Endodermal cell (in vitro differentiated cells): ENCODE measurements around the gene CAPZB. TPM values are rescaled to one million over a fixed set of nuclear protein-coding genes. Genes with fewer than 3 reads are reported as not detected.

Source experiments
- DNase-seq: peaks from one replicate; pipeline ENCODE4 v3.0.0-alpha.2; 2017
- H3K27ac ChIP-seq: 2 replicates; pipeline ENCODE4 v1.5.1; 2013; ENCODE audit warnings: mild to moderate bottlenecking, low read depth, low read length, moderate library complexity
- H3K27me3 ChIP-seq: 2 replicates; pipeline ENCODE4 v1.6.1; 2013; ENCODE audit warnings: mild to moderate bottlenecking, low read length, moderate library complexity; ENCODE audit not compliant: insufficient read depth, control insufficient read depth, poor library complexity, severe bottlenecking
- H3K36me3 ChIP-seq: 2 replicates; pipeline ENCODE4 v1.7.0; 2013; ENCODE audit warnings: mild to moderate bottlenecking, low read length, moderate library complexity; ENCODE audit not compliant: control insufficient read depth, insufficient read depth
- H3K4me1 ChIP-seq: one replicate; pipeline ENCODE4 v1.7.0; 2013; ENCODE audit warnings: low read length; ENCODE audit not compliant: control insufficient read depth, insufficient read depth
- H3K4me3 ChIP-seq: 2 replicates; pipeline ENCODE4 v1.5.1; 2013; ENCODE audit warnings: mild to moderate bottlenecking, low read length, moderate library complexity
- H3K9ac ChIP-seq: 2 replicates; pipeline ENCODE4 v1.6.1; 2013; ENCODE audit warnings: mild to moderate bottlenecking, low read length, moderate library complexity; ENCODE audit not compliant: poor library complexity, severe bottlenecking; ENCODE audit errors: extremely low read depth
- H3K9me3 ChIP-seq: 2 replicates; pipeline ENCODE4 v1.6.1; 2013; ENCODE audit warnings: mild to moderate bottlenecking, low read length, moderate library complexity; ENCODE audit not compliant: control insufficient read depth
- H3K27ac Mint-ChIP-seq: 2 replicates; pipeline ENCODE4 v1.8.0; 2020; ENCODE audit warnings: mixed read lengths
- H3K27me3 Mint-ChIP-seq: 2 replicates; pipeline ENCODE4 v1.8.0; 2021; ENCODE audit warnings: mild to moderate bottlenecking, mixed read lengths; ENCODE audit not compliant: insufficient read depth
- H3K36me3 Mint-ChIP-seq: 2 replicates; pipeline ENCODE4 v1.8.0; 2020; ENCODE audit warnings: low read depth, mixed read lengths
- H3K4me1 Mint-ChIP-seq: 2 replicates; pipeline ENCODE4 v1.8.0; 2020; ENCODE audit warnings: mixed read lengths
- H3K4me3 Mint-ChIP-seq: 2 replicates; pipeline ENCODE4 v1.8.0; 2020; ENCODE audit warnings: mild to moderate bottlenecking, moderate library complexity, mixed read lengths
- H3K9me3 Mint-ChIP-seq: 2 replicates; pipeline ENCODE4 v1.8.0; 2020; ENCODE audit warnings: mild to moderate bottlenecking, mixed read lengths
- WGBS, 2 experiments: methylation state at CpG; one replicate each; pipeline versions ENCODE4 v1.1.5 to v1.1.7; 2013; ENCODE audit warnings: missing lambda C conversion rate in 2 of 2, mixed read lengths in 1 of 2; ENCODE audit not compliant: insufficient coverage in 1 of 2, insufficient read length in 1 of 2; 5-methylcytosine and 5-hydroxymethylcytosine counted together
- total RNA-seq, 2 donors: library from RNA; stranded (reverse); fragmentation: NEBNext Ultra II Directional in 1 of 2; extraction: Animal tissue kit (Norgen Biotek cat#: 25700) in 1 of 2; gene quantifications; 2 replicates in 1 of 2; 3 replicates in 1 of 2; pipeline ENCODE4 v1.2.1, GENCODE V29; 2021
- TF ChIP-seq, protein P1 (sequence below): fragments of 200-600 bp; sonication (generic); conservative IDR thresholded peaks from 2 replicates; pipeline ENCODE4 v1.5.0; 2021; ENCODE audit warnings: antibody characterized with exemption, mild to moderate bottlenecking

Gene CAPZB
- total RNA-seq, 2 donors from 2014 or later, result 334 to 362 TPM

DNA sequence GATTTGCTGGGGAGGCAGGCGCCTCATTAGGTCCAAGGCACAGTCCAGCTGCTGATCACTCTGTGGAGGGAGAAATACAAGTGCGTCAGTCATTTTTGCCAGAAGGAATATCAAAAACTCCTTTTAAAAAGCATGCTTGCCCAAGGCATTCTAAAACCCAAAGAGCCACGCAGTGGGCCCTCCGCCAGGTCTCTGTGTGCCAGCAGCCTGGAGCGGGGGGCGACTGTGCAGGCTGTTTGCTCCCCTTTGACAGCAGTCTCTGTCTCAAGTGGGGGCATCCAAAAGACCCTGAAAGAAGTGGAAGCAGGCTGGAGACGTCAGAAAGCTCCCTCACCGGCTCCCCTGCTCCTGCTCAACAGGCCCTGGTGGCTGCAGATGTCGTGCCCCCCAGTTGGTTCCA, 65.6 kb downstream of the CAPZB start:
- peaks cover 27% of the 10 kb centered on the region for H3K36me3 Mint-ChIP-seq
- H3K9ac ChIP-seq, result no peak overlapping the region
- H3K9me3 Mint-ChIP-seq, result no peaks in the 10 kb centered on the region
- H3K36me3 ChIP-seq, result peaks cover 27% of the 10 kb centered on the region
- H3K27me3 Mint-ChIP-seq, result no peaks in the 10 kb centered on the region
- TF ChIP-seq, protein P1, sequence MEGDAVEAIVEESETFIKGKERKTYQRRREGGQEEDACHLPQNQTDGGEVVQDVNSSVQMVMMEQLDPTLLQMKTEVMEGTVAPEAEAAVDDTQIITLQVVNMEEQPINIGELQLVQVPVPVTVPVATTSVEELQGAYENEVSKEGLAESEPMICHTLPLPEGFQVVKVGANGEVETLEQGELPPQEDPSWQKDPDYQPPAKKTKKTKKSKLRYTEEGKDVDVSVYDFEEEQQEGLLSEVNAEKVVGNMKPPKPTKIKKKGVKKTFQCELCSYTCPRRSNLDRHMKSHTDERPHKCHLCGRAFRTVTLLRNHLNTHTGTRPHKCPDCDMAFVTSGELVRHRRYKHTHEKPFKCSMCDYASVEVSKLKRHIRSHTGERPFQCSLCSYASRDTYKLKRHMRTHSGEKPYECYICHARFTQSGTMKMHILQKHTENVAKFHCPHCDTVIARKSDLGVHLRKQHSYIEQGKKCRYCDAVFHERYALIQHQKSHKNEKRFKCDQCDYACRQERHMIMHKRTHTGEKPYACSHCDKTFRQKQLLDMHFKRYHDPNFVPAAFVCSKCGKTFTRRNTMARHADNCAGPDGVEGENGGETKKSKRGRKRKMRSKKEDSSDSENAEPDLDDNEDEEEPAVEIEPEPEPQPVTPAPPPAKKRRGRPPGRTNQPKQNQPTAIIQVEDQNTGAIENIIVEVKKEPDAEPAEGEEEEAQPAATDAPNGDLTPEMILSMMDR, result no peak
- no peak overlapping the region for H3K27ac Mint-ChIP-seq
- H3K9me3 ChIP-seq, result no peaks in the 10 kb centered on the region
- no peaks in the 10 kb centered on the region for H3K27me3 ChIP-seq
- H3K4me1 ChIP-seq, result no peaks in the 10 kb centered on the region
- no peak overlapping the region for H3K4me3 ChIP-seq
- H3K4me3 Mint-ChIP-seq, result no peak overlapping the region
- no peak for DNase-seq
- 92 to 95% methylated on average over 4 to 9 of the region's 9 CpGs for WGBS, 2 experiments
- H3K4me1 Mint-ChIP-seq, result peaks cover 8% of the 10 kb centered on the region
- no peak overlapping the region for H3K27ac ChIP-seq

DNA sequence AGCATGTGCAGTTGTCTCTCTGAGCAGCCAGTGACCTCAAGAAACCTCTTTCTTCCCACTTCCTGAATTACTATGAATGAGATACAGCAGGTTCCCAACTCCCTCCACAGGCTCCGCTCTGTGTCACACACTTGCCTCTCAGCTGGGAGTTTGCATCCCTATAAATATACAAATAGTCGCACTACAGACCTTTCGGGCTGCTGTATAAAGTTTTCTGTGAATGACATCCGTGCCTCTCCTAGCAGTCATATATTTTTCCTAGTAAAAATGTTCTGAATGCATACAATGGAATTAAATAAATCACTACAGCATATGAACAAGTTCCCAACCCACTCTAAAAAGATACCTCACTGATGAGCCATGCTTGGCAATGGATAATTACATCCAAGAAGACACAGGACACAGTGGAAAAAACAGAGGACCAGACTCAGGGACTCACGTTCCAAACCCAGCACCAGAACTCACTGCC, 66.8 kb downstream of the CAPZB start:
- no peak for DNase-seq
- peaks cover 10% of the 10 kb centered on the region for H3K4me1 Mint-ChIP-seq
- H3K27me3 Mint-ChIP-seq, result no peaks in the 10 kb centered on the region
- 96 to 100% methylated on average over 3 to 5 of the region's 5 CpGs for WGBS, 2 experiments
- no peaks in the 10 kb centered on the region for H3K9me3 Mint-ChIP-seq
- TF ChIP-seq, protein P1, result no peak
- Histone ChIP-seq H3K9ac (no peak overlapping the region), H3K36me3 (peaks cover 27% of the 10 kb centered on the region), H3K27me3 (no peaks in the 10 kb centered on the region), H3K27ac (no peak overlapping the region), H3K4me1 (no peaks in the 10 kb centered on the region), H3K9me3 (no peaks in the 10 kb centered on the region), H3K4me3 (no peak overlapping the region)
- H3K36me3 Mint-ChIP-seq, result peaks cover 27% of the 10 kb centered on the region
- H3K27ac Mint-ChIP-seq, result no peak overlapping the region
- H3K4me3 Mint-ChIP-seq, result no peak overlapping the region

DNA sequence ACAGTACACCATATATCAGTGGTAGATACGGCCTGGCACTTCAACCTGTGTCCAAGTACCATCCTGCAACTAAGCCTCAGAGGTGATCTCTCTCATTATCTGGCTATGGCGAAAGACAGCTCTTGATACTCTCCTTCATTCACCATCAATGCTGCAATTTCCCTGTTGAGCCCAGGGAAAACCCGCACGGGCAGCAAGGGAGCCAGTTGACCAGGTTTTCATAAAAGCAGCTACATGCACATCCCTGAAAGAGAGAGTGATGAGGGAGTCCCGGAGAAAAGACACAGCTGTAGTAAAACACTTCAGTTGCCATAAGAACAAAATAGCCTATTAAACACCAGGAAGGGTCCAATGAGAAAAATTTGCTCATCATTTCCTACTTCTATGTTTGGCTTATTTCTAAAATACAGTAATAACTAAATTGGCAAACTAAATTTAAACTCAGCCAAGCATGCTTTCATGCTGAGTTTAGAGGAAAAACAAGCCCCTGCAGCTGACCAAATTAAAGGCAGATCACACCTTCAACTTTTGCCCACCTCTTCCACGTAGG, 68.3 kb downstream of the CAPZB start:
- Histone ChIP-seq H3K4me3 (no peak overlapping the region), H3K4me1 (no peaks in the 10 kb centered on the region), H3K36me3 (peaks cover 39% of the 10 kb centered on the region), H3K9ac (no peak overlapping the region), H3K9me3 (no peaks in the 10 kb centered on the region), H3K27ac (no peak overlapping the region), H3K27me3 (no peaks in the 10 kb centered on the region)
- TF ChIP-seq, protein P1, result no peak
- Mint-ChIP-seq H3K9me3 (no peaks in the 10 kb centered on the region), H3K27ac (no peak overlapping the region), H3K4me3 (no peak overlapping the region), H3K27me3 (no peaks in the 10 kb centered on the region), H3K4me1 (peaks cover 10% of the 10 kb centered on the region), H3K36me3 (peaks cover 27% of the 10 kb centered on the region)
- DNase-seq, result no peak
- 95 to 100% methylated on average over 4 to 6 of the region's 6 CpGs for WGBS, 2 experiments
